B cell (primary cell): Measurements from ENCODE around the gene AZIN2. TPM values are rescaled to one million over a fixed set of nuclear protein-coding genes. Genes with fewer than 3 reads are reported as not detected.

Source experiments
- ATAC-seq: fragments of 200-7000 bp; cut with Tn5 transposase; one replicate; pipeline ENCODE4 v1.10.0; 2021; ENCODE audit warnings: low read depth, mild to moderate bottlenecking, moderate number of reproducible peaks, moderate library complexity
- CTCF ChIA-PET: fragments of 350-600 bp; sonication (Branson Sonifier 250); formaldehyde crosslinking; loops from one replicate; lab custom pipeline; 2021; ENCODE audit warnings: antibody characterized with exemption, inconsistent platforms; lab: Charles Lee
- POLR2A ChIA-PET: fragments of 350-600 bp; sonication (Branson Sonifier 250); formaldehyde crosslinking; loops from one replicate; lab custom pipeline; 2021; ENCODE audit warnings: antibody characterized with exemption; lab: Charles Lee
- DNase-seq: peaks from one replicate; pipeline ENCODE4 v3.0.0; 2013
- H2AFZ ChIP-seq: 2 replicates; pipeline ENCODE4 v1.6.1; 2012; ENCODE audit warnings: mild to moderate bottlenecking, low read depth, low read length; ENCODE audit not compliant: insufficient read depth, poor library complexity, severe bottlenecking
- H3K27ac ChIP-seq, 2 donors: 1 replicate in 1 of 2; 2 replicates in 1 of 2; pipeline ENCODE4 v1.5.1; 2012 to 2013; ENCODE audit warnings: low read length in 2 of 2, mild to moderate bottlenecking in 2 of 2, moderate library complexity in 1 of 2
- H3K27me3 ChIP-seq, 4 experiments: fragments of 200-600 bp in 1 of 4; sonication (generic) in 1 of 4; replicated peaks in 1 of 4; 1 replicate in 2 of 4; 2 replicates in 2 of 4; pipeline versions ENCODE4 v1.6.1 to v1.7.0; 2013 to 2016; ENCODE audit warnings: low read length in 3 of 4, mild to moderate bottlenecking in 2 of 4, mixed read lengths in 1 of 4, moderate library complexity in 1 of 4; ENCODE audit not compliant: insufficient read depth in 4 of 4, control insufficient read depth in 3 of 4; ENCODE audit errors: control extremely low read depth in 1 of 4
- H3K36me3 ChIP-seq, 2 experiments: replicated peaks in 1 of 2; 1 replicate in 1 of 2; 2 replicates in 1 of 2; pipeline versions ENCODE4 v1.6.1 to v1.7.1; 2013; ENCODE audit warnings: low read length in 1 of 2; ENCODE audit not compliant: insufficient read depth in 2 of 2, control insufficient read depth in 1 of 2; ENCODE audit errors: control extremely low read depth in 1 of 2, extremely low read depth in 1 of 2
- H3K4me1 ChIP-seq, 2 donors: fragments of 200-600 bp in 1 of 2; sonication (generic) in 1 of 2; 1 replicate in 1 of 2; 2 replicates in 1 of 2; pipeline versions ENCODE4 v1.5.1 to v1.6.1; 2013 to 2017; ENCODE audit warnings: low read length in 2 of 2; ENCODE audit not compliant: control insufficient read depth in 2 of 2, insufficient read depth in 2 of 2
- H3K4me2 ChIP-seq: replicated peaks from 2 replicates; pipeline ENCODE3; 2012; ENCODE audit warnings: mild to moderate bottlenecking, low read depth, low read length; ENCODE audit not compliant: poor library complexity, severe bottlenecking
- H3K4me3 ChIP-seq, 5 experiments: fragments of 200-600 bp in 1 of 5; sonication (generic) in 1 of 5; 1 replicate in 3 of 5; 2 replicates in 2 of 5; pipeline versions ENCODE4 v1.5.1 to v1.7.0; 2011 to 2016; ENCODE audit warnings: low read length in 4 of 5, mild to moderate bottlenecking in 4 of 5, low read depth in 2 of 5, control low read depth in 1 of 5, moderate library complexity in 1 of 5; ENCODE audit not compliant: insufficient read depth in 1 of 5; ENCODE audit errors: control extremely low read depth in 1 of 5, extremely low read depth in 1 of 5
- H3K79me2 ChIP-seq: fragments of 200-600 bp; sonication (generic); one replicate; pipeline ENCODE4 v1.6.0; 2016; ENCODE audit warnings: low read length; ENCODE audit not compliant: control insufficient read depth, insufficient read depth
- H3K9ac ChIP-seq: fragments of 200-600 bp; sonication (generic); 2 replicates; pipeline ENCODE4 v1.6.1; 2017; ENCODE audit warnings: mild to moderate bottlenecking, low read length, moderate library complexity
- H3K9me3 ChIP-seq, 3 donors: one replicate each; pipeline versions ENCODE4 v1.6.1 to v1.7.1; 2013; ENCODE audit warnings: low read length in 2 of 3; ENCODE audit not compliant: control insufficient read depth in 2 of 3, insufficient read depth in 1 of 3; ENCODE audit errors: control extremely low read depth in 1 of 3
- H4K20me1 ChIP-seq: 2 replicates; pipeline ENCODE4 v1.6.0; 2012; ENCODE audit warnings: mild to moderate bottlenecking, low read length; ENCODE audit not compliant: insufficient read depth, control insufficient read depth, poor library complexity, severe bottlenecking
- H3K27ac Mint-ChIP-seq: one replicate; pipeline ENCODE4 v1.8.0; 2021; ENCODE audit warnings: mixed read lengths
- H3K27me3 Mint-ChIP-seq: one replicate; pipeline ENCODE4 v1.8.0; 2021; ENCODE audit warnings: mixed read lengths
- H3K4me1 Mint-ChIP-seq: one replicate; pipeline ENCODE4 v1.8.0; 2021; ENCODE audit warnings: mixed read lengths
- H3K4me3 Mint-ChIP-seq: one replicate; pipeline ENCODE4 v1.8.0; 2021; ENCODE audit warnings: mixed read lengths
- H3K9me3 Mint-ChIP-seq: one replicate; pipeline ENCODE4 v1.8.0; 2022; ENCODE audit warnings: mixed read lengths; ENCODE audit not compliant: insufficient read depth
- EZH2 ChIP-seq: IDR thresholded peaks from 2 replicates; pipeline ENCODE4 v1.6.1; 2012; ENCODE audit warnings: borderline replicate concordance, low read depth, mild to moderate bottlenecking, moderate library complexity, low read length; ENCODE audit not compliant: insufficient read depth, poor library complexity, severe bottlenecking
- WGBS: methylation state at CpG from one replicate; pipeline ENCODE4 v1.1.5; 2013; ENCODE audit warnings: missing lambda C conversion rate; ENCODE audit not compliant: insufficient coverage; 5-methylcytosine and 5-hydroxymethylcytosine counted together
- intact Hi-C: fragments of 100-400 bp; cut with micrococcal nuclease; formaldehyde crosslinking; loops from one replicate; pipeline ENCODE4 v1.10.0; 2022
- polyA plus RNA-seq: library from polyadenylated mRNA; depleted of rRNA; stranded (reverse); fragments of >200 nt; gene quantifications from 2 replicates; pipeline ENCODE4 v1.2.3, GENCODE V29; 2012
- total RNA-seq, 2 donors: library from RNA; stranded (reverse); fragments of 120-200 nt in 1 of 2; gene quantifications; 1 replicate in 1 of 2; 2 replicates in 1 of 2; pipeline versions ENCODE4 v1.2.3 to v1.2.4, GENCODE V29; 2013 to 2022
- TF ChIP-seq, protein P1 (sequence below): fragments of 200-600 bp; IDR thresholded peaks from one replicate; pipeline ENCODE4 v1.8.0; 2022; ENCODE audit warnings: antibody characterized with exemption, mild to moderate bottlenecking

AZIN2 gene
- total and polyA plus RNA-seq, 2 donors (not counting 1 experiment from before 2014, with no cell fraction given): 0.33 to 5.9 TPM

DNA sequence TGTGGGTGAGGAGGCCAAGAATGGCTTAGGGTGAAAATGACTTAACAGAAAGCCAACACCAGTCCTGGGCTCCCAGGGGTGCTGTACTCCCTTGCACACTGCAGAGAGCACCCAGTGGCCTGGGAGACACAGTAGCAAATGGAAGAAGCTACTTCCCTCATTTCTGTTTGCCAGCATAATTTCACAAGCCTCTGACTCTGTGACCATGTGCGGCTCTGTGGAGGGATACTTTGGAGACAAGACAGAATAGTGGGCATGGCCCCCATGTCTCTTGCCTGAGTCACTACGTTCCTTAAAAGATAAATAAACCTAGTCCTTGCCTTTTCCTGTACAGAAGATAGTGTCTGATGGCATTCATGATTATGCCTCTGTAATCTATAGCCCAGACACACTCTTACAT lies 62.7 kb downstream of the AZIN2 start:
- peaks cover 2 to 15% of the 10 kb centered on the region in 2 experiments for H3K36me3 ChIP-seq
- ATAC-seq (no peak), DNase-seq (no peak)
- no peaks in the 10 kb centered on the region for H3K27me3 ChIP-seq
- H3K27ac ChIP-seq: no peak overlapping the region
- H3K79me2 ChIP-seq: no peaks in the 10 kb centered on the region
- no peaks in the 10 kb centered on the region for H3K4me1 ChIP-seq
- Mint-ChIP-seq H3K4me1 (no peaks in the 10 kb centered on the region), H3K27me3 (no peaks in the 10 kb centered on the region), H3K27ac (no peak overlapping the region), H3K9me3 (no peaks in the 10 kb centered on the region), H3K4me3 (no peak overlapping the region)
- no peak overlapping the region for H3K4me2 ChIP-seq
- H3K4me3 ChIP-seq: no peak overlapping the region
- peaks cover 4% of the 10 kb centered on the region for H4K20me1 ChIP-seq
- no peak overlapping the region for H2AFZ ChIP-seq
- intact Hi-C loops: no loop called here
- no peaks in the 10 kb centered on the region for H3K9me3 ChIP-seq
- ChIA-PET POLR2A (no interaction called here), CTCF (interaction anchor here (0.6 kb wide), 1 partner anchor 71 kb away, joined by 3 read pairs; no protein-coding TSS in a partner anchor)
- no peak for TF ChIP-seq EZH2
- TF ChIP-seq, protein P1, sequence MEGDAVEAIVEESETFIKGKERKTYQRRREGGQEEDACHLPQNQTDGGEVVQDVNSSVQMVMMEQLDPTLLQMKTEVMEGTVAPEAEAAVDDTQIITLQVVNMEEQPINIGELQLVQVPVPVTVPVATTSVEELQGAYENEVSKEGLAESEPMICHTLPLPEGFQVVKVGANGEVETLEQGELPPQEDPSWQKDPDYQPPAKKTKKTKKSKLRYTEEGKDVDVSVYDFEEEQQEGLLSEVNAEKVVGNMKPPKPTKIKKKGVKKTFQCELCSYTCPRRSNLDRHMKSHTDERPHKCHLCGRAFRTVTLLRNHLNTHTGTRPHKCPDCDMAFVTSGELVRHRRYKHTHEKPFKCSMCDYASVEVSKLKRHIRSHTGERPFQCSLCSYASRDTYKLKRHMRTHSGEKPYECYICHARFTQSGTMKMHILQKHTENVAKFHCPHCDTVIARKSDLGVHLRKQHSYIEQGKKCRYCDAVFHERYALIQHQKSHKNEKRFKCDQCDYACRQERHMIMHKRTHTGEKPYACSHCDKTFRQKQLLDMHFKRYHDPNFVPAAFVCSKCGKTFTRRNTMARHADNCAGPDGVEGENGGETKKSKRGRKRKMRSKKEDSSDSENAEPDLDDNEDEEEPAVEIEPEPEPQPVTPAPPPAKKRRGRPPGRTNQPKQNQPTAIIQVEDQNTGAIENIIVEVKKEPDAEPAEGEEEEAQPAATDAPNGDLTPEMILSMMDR: no peak
- no peak overlapping the region for H3K9ac ChIP-seq
- 100% methylated on average over 2 of the region's 2 CpGs for WGBS

DNA sequence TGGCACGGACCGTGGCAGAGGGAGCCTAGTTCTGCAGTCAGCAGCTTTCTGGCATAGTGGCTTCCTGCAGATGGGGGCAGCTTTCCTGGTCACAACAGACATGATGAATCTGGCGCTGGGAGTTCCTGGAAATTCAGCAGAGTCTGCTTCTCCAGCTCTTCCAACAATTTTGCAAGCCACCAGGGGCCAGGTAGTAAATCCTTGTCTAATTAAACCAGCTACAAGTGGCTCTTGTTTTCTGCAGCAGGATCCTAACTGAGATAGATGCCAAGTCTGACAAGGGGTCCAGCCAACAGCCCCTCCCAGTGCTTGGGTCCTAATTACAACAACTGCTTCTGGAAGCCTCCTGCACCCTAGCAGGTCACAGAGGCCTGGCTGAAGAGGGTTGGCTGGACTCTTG lies 65.0 kb downstream of the AZIN2 start:
- H3K4me3 Mint-ChIP-seq: no peak overlapping the region
- TF ChIP-seq EZH2: no peak
- TF ChIP-seq, protein P1: no peak
- 88% methylated on average over 3 of the region's 3 CpGs for WGBS
- CTCF ChIA-PET: no interaction called here
- ATAC-seq (no peak), DNase-seq (no peak)
- H3K27me3 Mint-ChIP-seq: no peaks in the 10 kb centered on the region
- no peaks in the 10 kb centered on the region for H3K4me1 Mint-ChIP-seq
- no peaks in the 10 kb centered on the region for H3K4me1 ChIP-seq
- no peak overlapping the region for H3K27ac Mint-ChIP-seq
- no peak overlapping the region for H3K27ac ChIP-seq
- H3K4me3 ChIP-seq: no peak overlapping the region
- intact Hi-C loops: no loop called here
- POLR2A ChIA-PET: no interaction called here
- peaks cover 4% of the 10 kb centered on the region for H4K20me1 ChIP-seq
- H3K4me2 ChIP-seq: no peak overlapping the region
- H3K27me3 ChIP-seq: no peaks in the 10 kb centered on the region
- no peaks in the 10 kb centered on the region for H3K9me3 Mint-ChIP-seq
- no peak overlapping the region for H3K9ac ChIP-seq
- peaks cover 2 to 15% of the 10 kb centered on the region in 2 experiments for H3K36me3 ChIP-seq
- H3K79me2 ChIP-seq: no peaks in the 10 kb centered on the region
- H3K9me3 ChIP-seq: no peaks in the 10 kb centered on the region
- no peak overlapping the region for H2AFZ ChIP-seq
